Activated naive CD4-positive, alpha-beta T cell treated with anti-CD3 and anti-CD28 coated beads, Interleukin-2, amount 50 U/mL, for 24 hours (primary cell): ENCODE data around the gene IL1RAPL2.
"Not testable (repeated sequence)": the region's sequence is repeated elsewhere in the genome, so short reads cannot be mapped to it uniquely, and the experiment has no call there.

Experiments used
- H3K27ac Mint-ChIP-seq: one replicate; pipeline ENCODE4 v1.8.0; 2021; ENCODE audit warnings: mild to moderate bottlenecking, mixed read lengths
- H3K27me3 Mint-ChIP-seq: one replicate; pipeline ENCODE4 v1.8.0; 2021; ENCODE audit warnings: mixed read lengths
- H3K36me3 Mint-ChIP-seq: one replicate; pipeline ENCODE4 v1.8.0; 2021; ENCODE audit warnings: mixed read lengths
- H3K4me1 Mint-ChIP-seq: one replicate; pipeline ENCODE4 v1.8.0; 2021; ENCODE audit warnings: mixed read lengths
- H3K4me3 Mint-ChIP-seq: one replicate; pipeline ENCODE4 v1.8.0; 2021; ENCODE audit warnings: mild to moderate bottlenecking, mixed read lengths
- H3K9me3 Mint-ChIP-seq: one replicate; pipeline ENCODE4 v1.8.0; 2021; ENCODE audit warnings: mixed read lengths

Gene IL1RAPL2

DNA sequence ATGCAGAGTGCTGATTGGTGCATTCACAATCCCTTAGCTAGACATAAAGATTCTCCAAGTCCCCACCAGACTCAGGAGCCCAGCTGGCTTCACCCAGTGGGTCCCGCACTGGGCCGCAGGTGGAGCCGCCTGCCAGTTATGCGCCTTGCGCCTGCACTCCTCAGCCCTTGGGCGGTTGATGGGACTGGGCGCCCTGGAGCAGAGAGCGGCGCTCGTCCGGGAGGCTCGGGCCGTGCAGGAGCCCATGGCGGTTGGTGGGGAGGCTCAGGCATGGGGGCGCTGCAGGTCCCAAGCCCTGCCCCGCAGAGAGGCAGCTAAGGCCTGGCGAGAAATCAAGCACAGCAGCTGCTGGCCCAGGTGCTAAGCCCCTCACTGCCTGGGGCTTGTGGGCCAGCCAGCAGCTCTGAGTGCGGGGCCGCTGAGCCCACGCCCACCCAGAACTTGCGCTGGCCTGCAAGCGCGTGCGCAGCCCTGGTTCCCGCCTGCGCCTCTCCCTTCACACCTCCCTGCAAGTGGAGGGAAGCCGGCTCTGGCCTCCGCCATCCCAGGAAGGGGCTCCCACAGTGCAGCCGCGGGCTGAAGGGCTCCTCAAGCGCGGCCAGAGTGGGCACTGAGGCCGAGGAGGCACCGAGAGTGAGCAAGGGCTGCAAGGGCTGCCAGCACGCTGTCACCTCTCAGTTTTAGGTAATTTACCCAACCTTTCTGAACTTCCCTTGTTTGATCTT lies 549.8 kb downstream of the IL1RAPL2 start:
- H3K27me3 Mint-ChIP-seq, H3K9me3 Mint-ChIP-seq, H3K36me3 Mint-ChIP-seq, H3K4me1 Mint-ChIP-seq, H3K4me3 Mint-ChIP-seq, H3K27ac Mint-ChIP-seq: not testable (repeated sequence)

DNA sequence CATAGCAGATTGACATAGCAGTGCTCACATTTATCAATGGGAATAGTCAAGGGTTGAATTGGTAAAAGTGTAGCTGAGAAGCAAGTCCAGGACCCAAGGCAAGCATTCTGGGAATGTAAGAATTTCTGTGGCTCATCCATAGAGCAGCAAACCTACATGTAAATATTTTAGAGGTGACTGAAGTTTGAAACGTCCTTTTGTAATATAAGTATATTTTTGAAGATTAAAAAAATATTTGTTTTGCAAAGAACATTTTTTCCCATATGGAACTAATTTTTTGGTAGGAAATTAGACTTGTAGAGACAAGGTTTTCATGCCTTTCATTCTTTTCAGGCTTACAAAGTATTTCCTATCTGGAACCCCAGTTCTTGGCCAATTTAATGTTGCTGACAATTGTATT lies 550.5 kb downstream of the IL1RAPL2 start:
- no peaks in the 10 kb centered on the region for H3K9me3 Mint-ChIP-seq
- no peaks in the 10 kb centered on the region for H3K4me1 Mint-ChIP-seq
- no peaks in the 10 kb centered on the region for H3K36me3 Mint-ChIP-seq
- no peak overlapping the region for H3K4me3 Mint-ChIP-seq
- H3K27ac Mint-ChIP-seq = no peak overlapping the region
- H3K27me3 Mint-ChIP-seq = peaks cover 1% of the 10 kb centered on the region

DNA sequence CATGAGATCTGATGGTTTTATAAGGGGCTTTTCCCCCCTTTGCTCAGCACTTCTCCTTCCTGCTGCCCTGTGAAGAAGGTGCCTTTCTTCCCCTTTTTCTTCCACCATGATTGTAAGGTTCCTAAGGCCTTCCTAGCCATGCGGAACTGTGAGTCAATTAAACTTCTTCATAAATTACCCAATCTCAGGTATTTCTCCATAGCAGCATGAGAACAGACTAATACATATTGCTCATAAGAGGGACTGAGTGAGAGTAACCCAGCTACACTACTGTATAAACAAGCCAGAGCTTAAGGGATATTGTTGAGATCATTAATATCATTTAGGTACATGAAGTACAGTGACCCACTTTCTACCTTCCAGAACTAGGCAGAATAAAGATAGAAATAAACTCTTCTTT lies 551.6 kb downstream of the IL1RAPL2 start:
- H3K27ac Mint-ChIP-seq = no peak overlapping the region
- H3K4me3 Mint-ChIP-seq = no peak overlapping the region
- no peaks in the 10 kb centered on the region for H3K4me1 Mint-ChIP-seq
- no peaks in the 10 kb centered on the region for H3K36me3 Mint-ChIP-seq
- H3K27me3 Mint-ChIP-seq = peaks cover 1% of the 10 kb centered on the region
- H3K9me3 Mint-ChIP-seq = no peaks in the 10 kb centered on the region

DNA sequence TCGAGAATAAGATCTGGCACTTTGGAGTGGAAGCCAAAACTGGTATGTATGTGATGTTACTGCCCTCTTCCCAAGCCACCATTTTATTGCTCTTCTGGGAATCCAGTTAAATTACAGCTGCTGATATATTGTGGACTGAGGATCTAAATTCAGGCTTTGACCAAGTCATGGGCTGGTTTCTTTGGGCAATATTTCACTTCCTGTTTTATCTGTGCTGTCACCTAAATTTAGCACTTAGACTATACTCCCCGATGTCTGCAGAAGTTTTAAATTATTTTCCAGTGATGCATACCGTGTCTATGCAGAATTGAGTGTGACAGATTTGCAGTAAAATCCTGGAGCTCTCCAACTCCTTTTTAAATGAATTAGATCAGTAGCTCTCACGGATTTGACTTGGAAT lies 554.5 kb downstream of the IL1RAPL2 start:
- Mint-ChIP-seq H3K27me3 (peaks cover 1% of the 10 kb centered on the region), H3K9me3 (no peaks in the 10 kb centered on the region), H3K4me1 (no peaks in the 10 kb centered on the region), H3K4me3 (no peak overlapping the region), H3K36me3 (no peaks in the 10 kb centered on the region), H3K27ac (no peak overlapping the region)

DNA sequence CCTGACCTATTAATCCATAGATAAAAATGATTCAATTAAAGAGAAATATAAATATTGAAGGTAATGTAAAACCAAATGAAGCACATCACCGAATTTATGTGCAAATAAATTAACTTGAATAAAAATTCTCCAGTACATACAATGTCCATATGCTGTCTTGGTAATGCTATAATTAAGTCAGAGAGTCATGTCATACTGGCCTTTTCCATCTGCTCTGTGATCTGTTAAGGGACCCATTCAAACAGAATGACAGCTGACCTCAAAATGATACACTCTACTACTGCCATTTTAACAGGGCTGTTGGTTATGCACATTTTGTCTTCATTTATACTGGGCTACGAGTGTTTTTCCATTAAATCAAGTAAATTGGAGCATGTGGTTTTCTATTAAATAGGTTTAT lies 555.2 kb downstream of the IL1RAPL2 start:
- no peaks in the 10 kb centered on the region for H3K36me3 Mint-ChIP-seq
- H3K4me3 Mint-ChIP-seq = no peak overlapping the region
- H3K4me1 Mint-ChIP-seq = no peaks in the 10 kb centered on the region
- peaks cover 1% of the 10 kb centered on the region for H3K27me3 Mint-ChIP-seq
- H3K9me3 Mint-ChIP-seq = no peaks in the 10 kb centered on the region
- no peak overlapping the region for H3K27ac Mint-ChIP-seq

DNA sequence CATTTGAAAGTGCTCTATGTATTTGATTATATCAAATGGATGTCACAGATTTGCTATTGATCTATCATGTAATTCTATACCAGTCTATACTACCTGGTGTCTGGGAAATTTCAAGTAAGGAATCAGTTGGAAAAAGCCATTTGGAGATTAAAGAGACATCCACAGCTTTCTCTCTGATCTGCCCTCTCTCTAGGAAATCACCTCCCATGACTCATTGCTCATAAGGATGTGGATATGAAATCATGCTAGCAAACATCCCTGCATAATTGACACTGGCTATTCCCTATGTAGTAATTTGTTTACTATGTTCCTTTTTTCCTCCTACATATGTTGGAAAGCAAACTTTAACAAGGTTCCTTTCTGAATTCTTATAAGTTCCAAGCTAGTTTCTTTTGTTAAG lies 560.2 kb downstream of the IL1RAPL2 start:
- Mint-ChIP-seq H3K27ac (no peak overlapping the region), H3K4me3 (no peak overlapping the region), H3K36me3 (no peaks in the 10 kb centered on the region), H3K4me1 (no peaks in the 10 kb centered on the region), H3K27me3 (no peaks in the 10 kb centered on the region), H3K9me3 (no peaks in the 10 kb centered on the region)

DNA sequence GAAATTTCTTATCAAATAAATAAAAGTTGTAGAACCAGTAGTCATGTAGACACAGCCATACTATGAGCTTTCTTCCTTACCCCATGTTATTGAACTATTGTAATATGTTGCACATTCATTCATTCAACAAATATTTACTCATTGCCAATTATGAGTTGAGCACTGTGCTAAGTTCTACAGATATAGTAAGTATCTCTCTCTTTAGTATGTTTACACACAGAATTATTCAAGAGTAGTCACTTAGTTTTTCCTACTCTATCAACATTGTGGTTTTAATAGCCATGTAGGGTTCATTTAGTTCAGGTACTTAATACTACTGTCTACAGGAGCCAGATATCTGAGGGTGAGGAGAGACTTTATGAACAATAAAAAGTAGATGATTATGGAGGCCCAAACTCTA lies 568.3 kb downstream of the IL1RAPL2 start:
- no peaks in the 10 kb centered on the region for H3K27me3 Mint-ChIP-seq
- no peaks in the 10 kb centered on the region for H3K9me3 Mint-ChIP-seq
- H3K27ac Mint-ChIP-seq = no peak overlapping the region
- no peaks in the 10 kb centered on the region for H3K36me3 Mint-ChIP-seq
- H3K4me3 Mint-ChIP-seq = no peak overlapping the region
- no peaks in the 10 kb centered on the region for H3K4me1 Mint-ChIP-seq

DNA sequence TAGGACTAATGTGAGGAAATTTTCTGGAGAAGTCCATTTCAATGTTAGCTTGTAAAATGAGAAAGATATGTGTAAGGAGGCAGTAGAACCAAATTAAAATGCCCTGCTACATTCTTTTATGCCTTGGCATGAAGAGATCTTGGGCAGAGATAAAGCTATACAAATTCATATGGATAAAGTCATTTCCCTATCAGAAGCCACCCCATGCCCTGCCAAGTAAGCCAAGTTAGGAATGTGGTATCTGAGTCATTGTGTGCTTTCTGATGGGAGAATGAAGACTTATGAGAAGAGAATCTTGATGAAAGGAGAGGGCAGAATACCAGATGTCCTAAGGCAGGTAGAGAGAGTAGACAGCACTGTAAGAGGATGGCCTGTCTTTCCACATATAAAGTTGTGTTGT lies 570.8 kb downstream of the IL1RAPL2 start:
- Mint-ChIP-seq H3K9me3 (no peaks in the 10 kb centered on the region), H3K4me1 (no peaks in the 10 kb centered on the region), H3K36me3 (no peaks in the 10 kb centered on the region), H3K27me3 (no peaks in the 10 kb centered on the region), H3K27ac (no peak overlapping the region), H3K4me3 (no peak overlapping the region)

DNA sequence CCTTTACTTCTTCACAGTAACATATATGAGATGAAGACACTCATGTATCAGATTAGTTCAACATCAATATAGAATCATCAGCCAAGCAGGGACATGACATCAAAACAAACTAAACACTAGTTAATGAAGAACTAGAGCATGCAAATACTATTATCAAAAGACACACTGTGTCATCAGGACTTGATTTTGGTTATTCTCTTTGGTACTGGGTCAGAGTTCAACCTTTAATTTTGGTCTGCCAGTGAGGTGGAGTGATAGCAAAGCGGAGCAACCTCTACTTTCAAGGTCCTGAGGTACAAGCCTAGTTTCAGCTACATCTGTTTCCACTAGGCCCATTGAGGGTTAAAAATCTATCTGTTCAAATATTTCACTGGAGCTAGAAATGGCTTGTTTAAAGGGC lies 584.0 kb downstream of the IL1RAPL2 start:
- Mint-ChIP-seq H3K4me3 (no peak overlapping the region), H3K27me3 (no peaks in the 10 kb centered on the region), H3K9me3 (peaks cover 8% of the 10 kb centered on the region), H3K27ac (no peak overlapping the region), H3K4me1 (no peaks in the 10 kb centered on the region), H3K36me3 (no peaks in the 10 kb centered on the region)

DNA sequence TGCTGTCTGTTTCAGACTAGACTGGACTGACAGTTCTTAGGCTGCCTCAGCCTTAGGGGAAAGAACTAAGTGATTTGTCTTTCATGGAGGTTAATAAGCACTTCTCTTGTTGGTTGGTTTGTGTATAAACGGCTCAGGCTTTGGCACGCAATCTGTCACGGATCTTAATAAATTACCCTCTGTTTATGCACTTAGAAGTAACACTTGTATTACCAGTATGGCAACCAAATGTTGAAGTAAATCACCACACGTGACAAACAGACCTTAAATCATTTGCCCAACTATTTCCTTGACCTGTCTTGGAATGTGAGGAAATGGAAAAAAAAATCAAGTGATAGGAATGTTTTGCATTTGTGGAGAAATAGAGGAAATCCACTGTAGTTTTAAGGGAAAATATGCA lies 584.6 kb downstream of the IL1RAPL2 start:
- peaks cover 8% of the 10 kb centered on the region for H3K9me3 Mint-ChIP-seq
- H3K36me3 Mint-ChIP-seq = no peaks in the 10 kb centered on the region
- H3K27me3 Mint-ChIP-seq = no peaks in the 10 kb centered on the region
- no peak overlapping the region for H3K4me3 Mint-ChIP-seq
- no peaks in the 10 kb centered on the region for H3K4me1 Mint-ChIP-seq
- H3K27ac Mint-ChIP-seq = no peak overlapping the region

DNA sequence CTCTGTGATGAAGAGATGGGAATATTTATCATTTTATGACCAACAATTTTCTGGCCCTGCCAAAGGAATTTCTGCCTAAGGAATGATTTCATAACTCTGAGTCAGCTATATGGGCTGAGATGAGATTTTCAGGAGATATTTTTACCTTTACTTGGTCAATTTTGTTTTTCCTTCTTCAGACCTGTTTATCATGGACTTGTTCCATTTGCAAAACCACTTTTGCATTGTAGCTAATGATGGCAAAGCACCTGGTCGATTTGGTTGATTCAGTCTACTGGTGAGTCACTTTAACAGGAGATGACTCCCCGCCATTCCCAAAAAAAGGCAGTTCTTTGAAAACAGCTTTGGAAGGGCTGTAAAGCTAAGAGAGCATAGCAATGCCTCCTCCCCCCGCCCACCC lies 601.2 kb downstream of the IL1RAPL2 start:
- H3K4me1 Mint-ChIP-seq = no peaks in the 10 kb centered on the region
- H3K36me3 Mint-ChIP-seq = no peaks in the 10 kb centered on the region
- no peak overlapping the region for H3K27ac Mint-ChIP-seq
- H3K27me3 Mint-ChIP-seq = no peaks in the 10 kb centered on the region
- H3K9me3 Mint-ChIP-seq = no peaks in the 10 kb centered on the region
- H3K4me3 Mint-ChIP-seq = no peak overlapping the region

DNA sequence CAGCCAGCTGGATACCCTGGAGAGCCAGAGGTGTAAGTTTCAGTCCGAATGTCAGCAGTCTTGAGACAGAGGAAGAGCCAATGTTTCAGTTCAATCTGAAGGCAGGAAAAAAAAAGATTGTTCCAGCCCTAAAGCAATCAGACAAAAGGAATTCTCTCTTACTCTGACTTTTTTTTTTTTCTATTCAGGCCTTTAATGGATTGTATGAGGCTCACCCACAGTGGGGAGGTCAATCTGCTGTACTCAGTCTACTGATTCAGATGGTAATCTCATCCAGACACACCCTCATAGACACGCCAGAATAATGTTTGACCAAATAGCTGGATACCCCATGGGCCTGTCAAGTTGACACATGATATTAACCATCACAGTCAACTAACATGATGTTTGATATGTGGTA lies 602.6 kb downstream of the IL1RAPL2 start:
- no peak overlapping the region for H3K27ac Mint-ChIP-seq
- no peaks in the 10 kb centered on the region for H3K27me3 Mint-ChIP-seq
- H3K4me1 Mint-ChIP-seq = no peaks in the 10 kb centered on the region
- no peaks in the 10 kb centered on the region for H3K9me3 Mint-ChIP-seq
- no peaks in the 10 kb centered on the region for H3K36me3 Mint-ChIP-seq
- no peak overlapping the region for H3K4me3 Mint-ChIP-seq

DNA sequence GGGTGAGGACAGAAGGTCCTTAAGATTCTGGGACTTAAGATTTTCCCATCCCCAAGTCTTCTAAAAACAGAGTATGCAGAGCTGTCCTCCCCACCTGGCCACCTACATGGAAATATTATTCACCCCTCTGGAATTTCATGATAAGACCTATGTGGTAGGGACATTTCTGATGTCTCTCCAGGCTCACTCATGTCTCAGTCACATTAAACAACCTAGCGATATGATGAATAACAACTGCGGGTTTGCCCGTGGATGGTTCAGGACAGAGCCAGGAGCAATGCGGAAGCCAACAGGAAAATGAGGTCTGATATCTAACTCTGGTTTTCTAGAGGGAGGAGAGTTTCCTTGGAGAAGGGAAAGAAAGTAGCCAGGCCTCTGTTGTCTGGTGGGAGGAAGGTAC lies 607.1 kb downstream of the IL1RAPL2 start:
- no peaks in the 10 kb centered on the region for H3K9me3 Mint-ChIP-seq
- no peaks in the 10 kb centered on the region for H3K4me1 Mint-ChIP-seq
- H3K36me3 Mint-ChIP-seq = no peaks in the 10 kb centered on the region
- no peaks in the 10 kb centered on the region for H3K27me3 Mint-ChIP-seq
- H3K4me3 Mint-ChIP-seq = no peak overlapping the region
- no peak overlapping the region for H3K27ac Mint-ChIP-seq

DNA sequence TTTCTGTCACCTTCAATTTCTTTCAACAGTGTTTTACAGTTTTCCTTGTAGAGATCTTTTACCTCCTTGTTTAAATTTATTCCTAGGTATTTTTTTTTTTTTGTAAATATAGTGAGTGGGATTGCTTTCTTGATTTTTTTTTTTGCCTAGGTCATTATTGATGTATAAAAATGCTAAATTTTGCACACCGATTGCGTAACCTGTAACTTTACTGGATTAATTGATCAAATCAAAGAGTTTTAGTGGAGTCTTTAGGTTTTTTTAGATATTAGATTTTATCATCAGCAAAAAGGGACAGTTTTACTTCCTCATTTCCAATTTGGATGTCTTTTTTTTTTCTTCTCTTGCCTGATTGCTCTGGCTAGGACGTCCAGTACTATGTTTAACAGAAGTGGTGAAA lies 613.6 kb downstream of the IL1RAPL2 start:
- Mint-ChIP-seq H3K27me3 (peaks cover 1% of the 10 kb centered on the region), H3K36me3 (no peaks in the 10 kb centered on the region), H3K9me3 (no peaks in the 10 kb centered on the region), H3K4me3 (no peak overlapping the region), H3K27ac (no peak overlapping the region), H3K4me1 (no peaks in the 10 kb centered on the region)

DNA sequence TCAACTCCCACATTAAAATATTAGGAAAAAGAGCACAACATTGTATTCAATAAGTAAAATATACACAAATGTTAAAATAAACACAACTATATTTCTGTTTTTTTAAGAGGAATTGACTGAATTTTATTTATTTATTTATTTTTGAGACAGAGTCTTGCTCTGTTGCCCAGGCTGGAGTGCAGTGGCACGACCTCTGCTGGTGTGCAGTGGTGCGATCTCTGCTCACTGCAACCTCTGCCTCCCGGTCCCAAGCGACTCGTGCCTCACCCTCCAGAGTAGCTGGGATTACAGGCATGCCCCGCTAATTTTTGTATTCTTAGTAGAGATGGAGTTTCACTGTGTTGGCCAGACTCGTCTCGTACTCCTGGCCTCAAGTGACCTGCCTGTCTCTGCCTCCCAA lies 623.1 kb downstream of the IL1RAPL2 start:
- H3K27me3 Mint-ChIP-seq = no peaks in the 10 kb centered on the region
- no peaks in the 10 kb centered on the region for H3K9me3 Mint-ChIP-seq
- H3K4me3 Mint-ChIP-seq = no peak overlapping the region
- no peak overlapping the region for H3K27ac Mint-ChIP-seq
- no peaks in the 10 kb centered on the region for H3K4me1 Mint-ChIP-seq
- H3K36me3 Mint-ChIP-seq = no peaks in the 10 kb centered on the region

DNA sequence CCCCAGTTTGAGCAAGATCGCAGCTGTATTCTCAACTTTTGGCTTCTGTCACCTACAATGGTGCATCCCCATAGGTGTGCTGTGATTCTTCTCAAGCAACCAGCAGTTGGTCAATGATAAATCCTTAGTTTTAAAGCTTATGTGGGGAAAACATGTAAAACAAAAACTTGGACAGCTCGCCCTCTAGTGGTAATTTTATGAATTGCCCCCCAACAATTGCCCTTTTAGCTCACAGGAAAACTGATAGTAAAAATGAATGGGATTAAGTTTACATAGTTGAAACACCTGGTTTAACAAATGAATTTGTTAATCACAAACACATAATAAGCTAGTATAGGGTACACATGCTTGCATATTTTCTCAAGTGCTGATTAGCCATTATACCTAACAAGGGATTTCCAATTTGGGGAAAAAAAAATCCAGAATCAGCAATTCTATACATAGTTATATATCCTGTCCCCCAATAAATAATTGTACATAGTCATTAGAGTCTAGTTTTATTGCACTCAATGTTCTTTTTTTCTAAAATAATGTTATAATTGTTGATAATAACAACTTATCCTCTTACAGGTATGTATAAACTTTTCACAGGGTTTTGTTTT lies 624.4 kb downstream of the IL1RAPL2 start:
- no peak overlapping the region for H3K27ac Mint-ChIP-seq
- no peaks in the 10 kb centered on the region for H3K36me3 Mint-ChIP-seq
- no peak overlapping the region for H3K4me3 Mint-ChIP-seq
- no peaks in the 10 kb centered on the region for H3K9me3 Mint-ChIP-seq
- no peaks in the 10 kb centered on the region for H3K27me3 Mint-ChIP-seq
- H3K4me1 Mint-ChIP-seq = no peaks in the 10 kb centered on the region

DNA sequence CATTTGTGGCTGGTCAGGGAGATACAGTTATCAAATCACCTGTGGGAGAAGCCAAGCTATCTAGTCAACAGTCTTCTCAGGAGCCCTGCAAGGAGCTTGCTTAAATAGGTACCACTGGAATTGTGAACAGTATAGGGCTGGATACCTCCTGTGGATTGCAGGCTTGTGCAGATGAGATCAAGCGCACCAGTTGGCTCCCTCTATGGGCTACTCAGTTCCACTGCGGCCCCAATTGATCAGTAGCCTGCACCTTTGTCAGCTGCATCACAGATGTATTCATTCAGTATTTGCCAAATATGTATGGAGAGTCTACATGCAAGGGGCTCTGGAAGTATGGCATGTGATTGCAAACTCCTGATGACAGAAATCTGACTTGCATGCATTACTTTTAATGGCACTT lies 625.9 kb downstream of the IL1RAPL2 start:
- Mint-ChIP-seq H3K27ac (no peak overlapping the region), H3K4me3 (no peak overlapping the region), H3K27me3 (no peaks in the 10 kb centered on the region), H3K9me3 (no peaks in the 10 kb centered on the region), H3K4me1 (no peaks in the 10 kb centered on the region), H3K36me3 (no peaks in the 10 kb centered on the region)
